ENCODE measurements around the gene ZNF473. TPM values are rescaled to one million over a fixed set of nuclear protein-coding genes. Genes with fewer than 3 reads are reported as not detected.

ZNF473 gene
- total RNA-seq, 1 donor from 2014 or later: 14.9 TPM

- DNase-seq: no peak
Observed at GRCh38 chr19:50003810-50004419, 21.9 kb upstream of the ZNF473 start.

GRCh38 chr19:50005428-50005827 lies 20.4 kb upstream of the ZNF473 start:
- DNase-seq: no peak

- DNase-seq: no peak
Observed at GRCh38 chr19:50007170-50007569, 18.6 kb upstream of the ZNF473 start.

GRCh38 chr19:50007947-50008346 lies 17.9 kb upstream of the ZNF473 start:
- no peak for DNase-seq

DNA sequence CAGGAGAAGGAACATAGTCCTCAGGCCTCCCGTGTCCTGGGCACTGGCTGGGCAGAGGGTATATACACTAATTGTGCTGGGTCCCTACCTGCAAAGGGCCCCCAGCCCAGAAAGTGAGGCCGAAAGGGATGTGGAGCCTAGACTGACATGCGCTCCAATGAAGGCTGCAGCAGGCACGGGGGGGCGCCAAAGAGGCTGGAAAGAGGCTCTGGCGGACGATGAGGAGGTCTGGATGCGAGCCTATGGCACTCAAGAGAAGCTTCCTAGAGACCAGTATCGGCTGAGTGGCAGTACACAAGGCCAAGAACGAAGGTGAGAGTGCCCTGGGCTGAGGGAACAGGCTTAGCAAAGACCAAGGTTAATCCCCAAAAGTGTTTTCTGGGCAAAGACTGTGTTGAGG lies 17.3 kb upstream of the ZNF473 start:
- no peak for DNase-seq

DNA sequence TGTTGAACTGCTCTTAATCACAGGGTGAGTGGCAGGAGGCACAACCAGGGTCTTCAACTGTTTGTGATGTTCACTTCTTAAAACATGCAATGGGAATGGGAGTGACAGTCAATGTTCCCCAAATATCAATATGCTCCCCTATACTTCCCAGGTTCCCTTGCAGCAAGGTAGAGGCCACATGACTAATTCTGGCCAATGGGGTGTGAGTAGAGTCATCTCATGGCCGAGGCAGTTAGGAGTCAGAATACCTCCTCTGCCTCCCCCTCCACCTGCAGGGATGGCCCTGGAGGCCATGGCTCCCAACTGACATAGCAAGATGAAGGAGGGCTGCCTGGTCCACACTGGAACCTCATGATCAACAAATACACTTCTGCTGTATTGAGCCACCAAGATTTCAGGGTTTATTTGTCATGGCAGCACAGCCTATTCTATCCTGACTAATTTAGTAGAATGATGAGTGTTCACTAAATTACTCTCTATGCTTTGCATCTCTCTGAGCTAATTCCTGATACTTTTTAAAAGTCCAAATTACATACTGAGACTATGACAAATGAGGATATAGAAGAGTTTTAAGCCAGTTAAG lies 9.5 kb upstream of the ZNF473 start:
- no peak for DNase-seq

DNA sequence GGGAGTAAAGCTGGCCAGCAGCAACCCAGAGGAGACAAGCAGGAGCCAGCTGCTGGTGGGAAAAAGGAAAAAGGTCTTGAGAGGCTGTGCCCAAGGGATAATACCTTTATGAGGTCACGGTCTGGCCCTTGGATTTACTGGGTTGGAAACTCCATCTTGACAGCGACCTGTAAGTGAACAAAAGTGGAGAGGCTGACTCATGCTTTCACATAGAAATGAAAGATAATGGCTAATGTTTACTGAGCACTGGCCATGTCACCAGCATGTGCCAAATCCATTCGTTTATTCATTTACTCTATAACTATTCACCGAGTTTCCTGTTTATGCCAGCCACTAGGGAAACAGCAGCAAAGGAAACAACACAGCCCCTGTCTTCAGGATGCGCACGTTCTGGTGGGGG lies 5.3 kb upstream of the ZNF473 start:
- no peak for DNase-seq

GRCh38 chr19:50022823-50023222 lies 3.0 kb upstream of the ZNF473 start:
- DNase-seq: no peak

GRCh38 chr19:50024719-50025021 lies 1.1 kb upstream of the ZNF473 start:
- no peak for DNase-seq

GRCh38 chr19:50025022-50025793 lies 597 bp upstream of the ZNF473 start, which contains the start of gene VRK3:
Gene VRK3, minus strand, starts transcription at chr19:50025372. Its CDS starts 9,210 bp downstream, at chr19:50016162.
- DNase-seq: peak; percentile 100

- no peak for DNase-seq
Observed at GRCh38 chr19:50026550-50026906, 723 bp downstream of the ZNF473 start.

GRCh38 chr19:50030225-50030624 lies 4.4 kb downstream of the ZNF473 start:
- DNase-seq: no peak

DNA sequence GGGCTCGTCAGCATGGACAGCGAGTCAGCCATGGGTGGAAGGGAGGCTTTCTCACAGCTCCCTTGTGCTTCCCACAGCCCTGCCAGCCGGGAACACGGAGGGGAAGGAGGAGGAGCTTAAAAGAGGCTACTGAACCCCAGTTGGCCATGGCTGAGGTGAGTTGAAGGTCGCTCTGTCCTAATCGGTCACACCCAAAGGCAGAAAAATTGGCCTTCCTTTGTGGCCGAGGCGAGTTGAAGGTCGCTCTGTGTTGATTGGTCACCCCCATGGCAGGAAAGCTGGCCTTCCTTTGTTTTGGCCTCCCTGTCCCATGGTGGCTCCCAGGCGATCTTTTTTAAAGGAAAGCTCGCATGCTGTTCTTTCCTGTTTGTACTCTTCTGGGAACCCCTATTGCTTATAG lies 5.1 kb downstream of the ZNF473 start:
- DNase-seq: no peak

DNA sequence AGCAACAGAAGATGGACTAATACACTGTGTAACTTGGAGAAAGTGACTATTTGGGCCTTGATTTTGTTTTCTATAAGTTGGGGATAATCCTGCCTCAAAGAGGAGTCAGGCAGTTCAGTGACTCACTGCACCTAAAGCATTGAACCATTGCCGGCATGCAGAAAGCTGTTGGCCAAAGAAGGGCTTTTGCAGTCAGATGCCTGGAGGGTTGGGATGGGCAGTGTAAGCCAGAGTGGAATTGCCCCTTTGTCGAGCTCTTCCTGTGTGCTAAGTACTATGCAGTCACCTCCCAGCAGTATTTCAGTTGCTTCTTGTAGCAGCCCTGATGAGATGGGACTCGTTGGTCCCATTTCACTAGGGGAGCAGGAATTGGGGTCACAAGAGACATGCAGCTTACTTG lies 11.1 kb downstream of the ZNF473 start:
- DNase-seq: no peak

DNA sequence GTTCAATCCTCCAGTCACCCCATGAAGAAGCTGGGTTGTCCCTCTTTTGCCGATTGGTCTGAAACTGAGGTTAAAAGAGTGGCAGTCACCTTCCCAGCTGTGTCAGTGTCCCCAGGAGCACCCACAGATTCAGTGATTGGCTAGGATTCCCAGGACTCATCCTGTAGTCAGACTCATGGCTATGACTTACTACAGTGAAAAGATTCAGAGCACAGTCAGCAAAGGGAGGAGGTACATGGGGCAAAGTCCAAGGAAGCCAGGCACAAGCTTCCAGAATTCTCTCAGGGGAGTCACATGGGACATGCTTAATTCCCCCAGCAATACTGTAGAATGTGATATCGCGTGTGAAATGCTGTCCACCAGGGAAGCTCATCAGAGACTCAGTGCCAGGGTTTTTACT lies 14.2 kb downstream of the ZNF473 start:
- DNase-seq: no peak

DNA sequence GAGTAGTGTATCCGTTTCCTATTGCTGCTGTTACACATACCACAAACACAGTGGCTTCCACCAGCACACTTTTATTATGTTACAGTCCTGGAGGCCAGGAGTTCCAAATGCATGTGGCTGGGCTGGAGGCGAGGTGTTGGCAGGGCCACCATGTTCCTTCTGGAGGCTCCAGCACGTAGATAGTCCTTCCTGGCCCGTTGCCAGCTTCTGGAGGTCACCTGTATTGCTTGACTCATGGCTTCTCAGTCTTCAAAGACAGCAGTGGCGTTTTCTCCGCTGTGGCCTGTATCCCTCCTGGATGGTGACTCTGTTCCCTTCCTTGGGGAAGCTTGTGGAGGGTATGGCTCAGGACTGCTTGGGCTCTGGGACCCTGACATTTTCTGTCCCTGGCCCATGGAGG lies 15.2 kb downstream of the ZNF473 start:
- DNase-seq: no peak

- DNase-seq: no peak
Observed at GRCh38 chr19:50042363-50043024, 16.7 kb downstream of the ZNF473 start.

- no peak for DNase-seq
Observed at GRCh38 chr19:50043967-50044366, 18.2 kb downstream of the ZNF473 start.

- no peak for DNase-seq
Observed at GRCh38 chr19:50044922-50045321, 19.1 kb downstream of the ZNF473 start.

DNA sequence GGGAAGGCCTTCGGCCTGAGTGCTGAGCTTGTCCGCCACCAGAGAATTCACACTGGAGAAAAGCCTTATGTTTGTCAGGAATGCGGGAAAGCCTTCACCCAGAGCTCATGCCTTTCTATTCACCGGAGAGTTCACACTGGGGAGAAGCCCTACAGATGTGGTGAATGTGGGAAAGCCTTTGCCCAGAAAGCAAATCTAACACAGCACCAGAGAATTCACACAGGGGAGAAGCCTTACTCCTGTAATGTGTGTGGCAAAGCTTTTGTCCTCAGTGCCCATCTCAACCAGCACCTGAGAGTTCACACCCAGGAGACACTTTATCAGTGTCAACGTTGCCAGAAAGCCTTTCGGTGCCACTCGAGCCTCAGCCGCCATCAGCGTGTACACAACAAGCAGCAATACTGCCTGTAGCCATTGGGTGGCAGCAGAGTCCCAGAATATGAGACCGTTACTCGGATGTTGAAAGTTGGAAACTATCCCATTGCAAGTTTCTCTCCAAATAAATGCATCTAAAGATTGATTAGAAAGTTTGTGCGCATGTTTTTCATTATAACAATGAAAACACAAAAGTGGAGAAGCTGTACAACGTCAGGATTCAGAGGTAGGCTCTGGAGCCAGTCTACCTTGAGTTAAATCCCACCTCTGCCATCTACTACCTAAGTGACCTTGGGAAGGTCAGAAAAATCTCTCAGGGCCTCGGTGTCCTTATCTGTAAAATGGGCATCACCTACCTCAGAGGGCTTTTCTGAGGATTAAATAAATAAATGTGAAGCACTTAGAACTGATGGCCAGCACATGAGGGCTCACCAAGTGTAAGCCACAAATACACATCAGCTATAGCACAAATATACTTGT lies 21.1 kb downstream of the ZNF473 start:
- DNase-seq: peak; percentile 75

DNA sequence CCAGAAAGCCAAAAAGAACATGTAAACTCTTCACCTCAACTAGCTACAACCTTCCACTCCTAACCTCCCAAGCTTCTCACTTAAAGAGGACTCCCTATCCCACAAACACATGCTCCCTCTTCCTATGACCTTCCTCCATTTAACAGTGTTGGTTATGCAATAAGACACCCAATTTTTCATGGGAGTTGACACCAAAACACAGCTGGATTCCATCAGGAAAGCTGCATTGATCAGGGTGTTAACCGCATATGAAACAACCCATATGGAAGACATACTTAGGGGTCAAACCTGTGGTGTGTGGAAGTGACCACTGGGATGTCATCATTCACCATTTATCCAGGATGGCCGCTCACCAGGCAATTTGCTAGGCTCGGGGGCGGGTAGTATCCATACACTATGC lies 21.9 kb downstream of the ZNF473 start:
- no peak for DNase-seq

Measured in tongue (tissue), 2 donors.